ENCODE results near the gene SIRT3. TPM values are rescaled to one million over a fixed set of nuclear protein-coding genes. Genes with fewer than 3 reads are reported as not detected.

Gene SIRT3
- total and polyA plus RNA-seq, 2 of the 4 experiments (the other 2 are of a cell fraction): 5.4 to 18.6 TPM

DNA sequence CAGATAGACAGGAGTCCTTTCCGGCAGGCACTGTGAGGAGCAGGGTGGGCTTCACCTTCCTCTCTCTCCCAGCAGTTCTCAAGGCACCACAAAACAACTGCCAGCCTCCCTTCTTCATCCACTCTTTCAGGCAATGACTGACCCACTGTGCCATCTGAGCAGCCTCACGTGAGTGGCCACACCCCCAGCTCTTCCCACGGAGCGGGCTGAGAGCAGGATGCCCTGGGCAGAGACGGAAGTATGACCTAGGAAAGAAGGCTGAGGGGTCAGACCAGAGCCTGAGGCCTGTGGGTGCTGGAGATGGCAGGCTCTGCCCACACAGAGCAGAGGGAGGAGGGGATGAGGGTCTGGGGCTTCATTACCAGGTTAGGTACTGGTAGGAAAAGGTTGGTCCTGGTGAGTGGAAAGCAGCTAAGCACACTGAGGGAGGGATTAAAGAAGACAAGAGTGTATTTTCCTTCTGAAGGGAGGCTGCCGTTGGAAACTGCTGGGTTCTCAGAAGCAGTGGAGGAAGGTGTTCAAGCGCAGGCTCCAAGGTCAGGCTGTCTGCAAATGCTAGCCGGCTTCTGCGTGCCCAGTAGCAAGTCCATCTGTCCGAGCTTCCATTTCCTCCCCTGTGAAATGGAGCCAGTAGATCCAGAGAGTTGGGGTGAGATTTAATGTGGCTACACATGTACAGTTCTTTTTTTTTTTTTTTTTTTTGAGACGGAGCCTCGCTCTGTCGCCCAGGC lies 46.7 kb upstream of the SIRT3 start:
- no peak overlapping the region for H4K8ac ChIP-seq (ENCODE audit: low read depth in 2 of 2, low read length in 2 of 2)
- H2BK15ac ChIP-seq (ENCODE audit: low read depth, low read length): no peak overlapping the region
- BruUV-seq (replicated peaks): no TSS peak
- H4K20me1 ChIP-seq (ENCODE audit: insufficient read depth, low read length): no peaks in the 10 kb centered on the region
- no peaks in the 10 kb centered on the region for H3K4me1 ChIP-seq (ENCODE audit: control insufficient read depth, insufficient read depth, low read length)
- no peak overlapping the region for H3K4ac ChIP-seq (ENCODE audit: low read depth, low read length)
- H3K56ac ChIP-seq (ENCODE audit: extremely low read depth, insufficient read depth, low read length): no peak overlapping the region
- ChIA-PET POLR2A (ENCODE audit: unreplicated experiment) (no interaction called here), CTCF (interaction anchor here (0.6 kb wide), 1 partner anchor 20 kb away, joined by 7 read pairs; no protein-coding TSS in a partner anchor)
- in situ Hi-C loops (cut with MboI; ENCODE audit: low sequenced_read_pairs) (loop anchor here (10.0 kb wide), 1 partner anchor 58 kb away; no protein-coding TSS in a partner anchor), dilution Hi-C loops (cut with HindIII; ENCODE audit: low sequenced_read_pairs, unreplicated experiment) (no loop called here), intact Hi-C loops (cut with micrococcal nuclease) (no loop called here)
- H3K4me2 ChIP-seq (ENCODE audit: low read depth, low read length): no peak overlapping the region
- no peak overlapping the region for H2BK5ac ChIP-seq (ENCODE audit: low read depth, low read length, poor library complexity, severe bottlenecking)
- no peak overlapping the region for H4K5ac ChIP-seq (ENCODE audit: low read depth, low read length)
- H3K18ac ChIP-seq (ENCODE audit: low read depth, low read length): no peak overlapping the region
- H3K9me1 ChIP-seq (ENCODE audit: insufficient read depth, low read length): no peaks in the 10 kb centered on the region
- no peak for ATAC-seq (ENCODE audit: low read depth)
- H3K23ac ChIP-seq (ENCODE audit: low read depth, low read length): no peak overlapping the region
- 50% methylated on average over 1 of the region's 13 CpGs; no CpG with 5 or more reads in 1 of the 2 experiments for WGBS, 2 experiments (ENCODE audit: extremely low coverage in 2 of 2, insufficient read length in 1 of 2)
- H2AK9ac ChIP-seq (replicated peaks; ENCODE audit: low read depth, low read length, poor library complexity): no peak overlapping the region
- H2BK20ac ChIP-seq (ENCODE audit: low read depth, low read length): no peak overlapping the region
- H3K9ac ChIP-seq (ENCODE audit: low read depth, low read length): no peak overlapping the region
- no peak overlapping the region for H2BK120ac ChIP-seq (ENCODE audit: low read depth, low read length)
- no peak overlapping the region for H2AFZ ChIP-seq (replicated peaks; ENCODE audit: low read length, poor library complexity)
- no peak overlapping the region for H3K4me3 ChIP-seq (ENCODE audit: insufficient read depth, low read depth, low read length)
- no peaks in the 10 kb centered on the region for H3K79me1 ChIP-seq (ENCODE audit: low read depth in 1 of 2, low read length in 2 of 2)
- TF ChIP-seq, protein P1, sequence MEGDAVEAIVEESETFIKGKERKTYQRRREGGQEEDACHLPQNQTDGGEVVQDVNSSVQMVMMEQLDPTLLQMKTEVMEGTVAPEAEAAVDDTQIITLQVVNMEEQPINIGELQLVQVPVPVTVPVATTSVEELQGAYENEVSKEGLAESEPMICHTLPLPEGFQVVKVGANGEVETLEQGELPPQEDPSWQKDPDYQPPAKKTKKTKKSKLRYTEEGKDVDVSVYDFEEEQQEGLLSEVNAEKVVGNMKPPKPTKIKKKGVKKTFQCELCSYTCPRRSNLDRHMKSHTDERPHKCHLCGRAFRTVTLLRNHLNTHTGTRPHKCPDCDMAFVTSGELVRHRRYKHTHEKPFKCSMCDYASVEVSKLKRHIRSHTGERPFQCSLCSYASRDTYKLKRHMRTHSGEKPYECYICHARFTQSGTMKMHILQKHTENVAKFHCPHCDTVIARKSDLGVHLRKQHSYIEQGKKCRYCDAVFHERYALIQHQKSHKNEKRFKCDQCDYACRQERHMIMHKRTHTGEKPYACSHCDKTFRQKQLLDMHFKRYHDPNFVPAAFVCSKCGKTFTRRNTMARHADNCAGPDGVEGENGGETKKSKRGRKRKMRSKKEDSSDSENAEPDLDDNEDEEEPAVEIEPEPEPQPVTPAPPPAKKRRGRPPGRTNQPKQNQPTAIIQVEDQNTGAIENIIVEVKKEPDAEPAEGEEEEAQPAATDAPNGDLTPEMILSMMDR (conservative IDR thresholded peaks at IDR 0.05; ENCODE audit: low read depth, low read length): no peak
- TF ChIP-seq USF2 (IDR thresholded peaks at IDR 0.05; ENCODE audit: low read depth, low read length) (no peak), CHD1 (IDR thresholded peaks at IDR 0.05; ENCODE audit: low read depth, low read length) (no peak), MAFK (IDR thresholded peaks at IDR 0.05; ENCODE audit: low read depth, low read length) (no peak), NFE2L2 (IDR thresholded peaks at IDR 0.05; ENCODE audit: low read depth, low read length) (no peak), MXI1 (IDR thresholded peaks at IDR 0.05; ENCODE audit: borderline replicate concordance, low read depth, low read length) (no peak), SMC3 (IDR thresholded peaks at IDR 0.05; ENCODE audit: low read depth, low read length) (no peak), RAD21 (IDR thresholded peaks at IDR 0.05; ENCODE audit: low read length) (no peak), RFX5 (IDR thresholded peaks at IDR 0.05; ENCODE audit: low read depth, low read length) (no peak), MAZ (IDR thresholded peaks at IDR 0.05; ENCODE audit: borderline replicate concordance, low read depth, low read length) (no peak)
- H3K27ac ChIP-seq (ENCODE audit: insufficient read depth, low read length): no peak overlapping the region
- H3K14ac ChIP-seq (replicated peaks; ENCODE audit: low read depth, low read length): no peak overlapping the region
- peaks cover 67% of the 10 kb centered on the region for H3K27me3 ChIP-seq (ENCODE audit: control insufficient read depth, insufficient read depth, low read length)
- no peak overlapping the region for H2AK5ac ChIP-seq (ENCODE audit: low read depth, low read length)
- DNase-seq: no peak
- no peaks in the 10 kb centered on the region for H3K36me3 ChIP-seq (ENCODE audit: control insufficient read depth, insufficient read depth, low read length)
- peaks cover under 1% of the 10 kb centered on the region; the same call in 1 of the 2 replicates for H3K9me3 ChIP-seq (ENCODE audit: control insufficient read depth, insufficient read depth, low read length)
- no peak overlapping the region for H4K91ac ChIP-seq (ENCODE audit: insufficient read depth, low read depth, low read length)

All from IMR-90 (cell line).